H9 (cell line): ENCODE measurements around the gene PNLIP. TPM values are rescaled to one million over a fixed set of nuclear protein-coding genes. Genes with fewer than 3 reads are reported as not detected.

Experiments used
- DNase-seq: peaks from one replicate; pipeline ENCODE4 v3.0.0-alpha.2; 2017
- H2AFZ ChIP-seq: one replicate; pipeline ENCODE4 v1.6.1; 2013; ENCODE audit warnings: mild to moderate bottlenecking, low read length, control low read depth, moderate library complexity
- H2AK5ac ChIP-seq: 2 replicates; pipeline ENCODE4 v1.6.1; 2013; ENCODE audit warnings: low read length, control low read depth, mixed read lengths; ENCODE audit not compliant: insufficient read length
- H2BK120ac ChIP-seq: one replicate; pipeline ENCODE4 v1.6.1; 2013; ENCODE audit warnings: low read depth, mild to moderate bottlenecking, low read length, control low read depth, inconsistent platforms; ENCODE audit not compliant: poor library complexity, severe bottlenecking
- H2BK12ac ChIP-seq: 2 replicates; pipeline ENCODE4 v1.6.1; 2013; ENCODE audit warnings: low read length, control low read depth, mixed read lengths, low read depth; ENCODE audit not compliant: insufficient read length
- H2BK15ac ChIP-seq: 2 replicates; pipeline ENCODE4 v1.6.1; 2013; ENCODE audit warnings: low read depth, low read length, control low read depth
- H2BK20ac ChIP-seq: one replicate; pipeline ENCODE4 v1.6.1; 2013; ENCODE audit warnings: low read depth, mild to moderate bottlenecking, low read length, control low read depth, inconsistent platforms; ENCODE audit not compliant: poor library complexity, severe bottlenecking
- H2BK5ac ChIP-seq: 2 replicates; pipeline ENCODE4 v1.6.1; 2013; ENCODE audit warnings: low read length, control low read depth, mixed read lengths; ENCODE audit not compliant: insufficient read length
- H3K14ac ChIP-seq: 2 replicates; pipeline ENCODE4 v1.6.1; 2013; ENCODE audit warnings: low read length, control low read depth; ENCODE audit not compliant: insufficient read depth
- H3K18ac ChIP-seq: 2 replicates; pipeline ENCODE4 v1.6.1; 2013; ENCODE audit warnings: low read depth, mild to moderate bottlenecking, mixed read lengths, low read length, control low read depth; ENCODE audit not compliant: insufficient read length
- H3K23ac ChIP-seq: 2 replicates; pipeline ENCODE4 v1.6.1; 2013; ENCODE audit warnings: low read length, control low read depth, mixed read lengths, low read depth; ENCODE audit not compliant: insufficient read length
- H3K23me2 ChIP-seq: 2 replicates; pipeline ENCODE4 v1.6.1; 2013; ENCODE audit warnings: low read depth, mild to moderate bottlenecking, mixed read lengths, low read length, control low read depth; ENCODE audit not compliant: insufficient read length, poor library complexity, severe bottlenecking
- H3K27ac ChIP-seq: 2 replicates; pipeline ENCODE4 v1.5.1; 2013; ENCODE audit warnings: low read length, control low read depth, mixed read lengths, low read depth; ENCODE audit not compliant: insufficient read length
- H3K27me3 ChIP-seq: 2 replicates; pipeline ENCODE4 v1.6.1; 2013; ENCODE audit warnings: low read length, control low read depth, inconsistent platforms; ENCODE audit not compliant: insufficient read depth
- H3K4ac ChIP-seq: 2 replicates; pipeline ENCODE4 v1.6.1; 2013; ENCODE audit warnings: low read depth, mild to moderate bottlenecking, control low read depth, inconsistent platforms, low read length, moderate library complexity
- H3K4me1 ChIP-seq: 2 replicates; pipeline ENCODE4 v1.6.1; 2013; ENCODE audit warnings: low read length, control low read depth, inconsistent platforms; ENCODE audit not compliant: insufficient read depth
- H3K4me2 ChIP-seq: 2 replicates; pipeline ENCODE4 v1.6.1; 2013; ENCODE audit warnings: low read length, control low read depth, mixed read lengths; ENCODE audit not compliant: insufficient read length, insufficient read depth
- H3K56ac ChIP-seq: 2 replicates; pipeline ENCODE4 v1.6.1; 2013; ENCODE audit warnings: low read depth, mild to moderate bottlenecking, mixed read lengths, low read length, control low read depth; ENCODE audit not compliant: insufficient read length
- H3K79me1 ChIP-seq: 2 replicates; pipeline ENCODE4 v1.6.1; 2013; ENCODE audit warnings: low read depth, mild to moderate bottlenecking, moderate library complexity, low read length, control low read depth, inconsistent platforms; ENCODE audit not compliant: insufficient read depth, poor library complexity, severe bottlenecking
- H3K79me2 ChIP-seq: 2 replicates; pipeline ENCODE4 v1.6.1; 2013; ENCODE audit warnings: low read length, control low read depth, inconsistent platforms; ENCODE audit not compliant: insufficient read depth
- H3K9ac ChIP-seq: 2 replicates; pipeline ENCODE4 v1.6.1; 2013; ENCODE audit warnings: low read length, control low read depth, mixed read lengths; ENCODE audit not compliant: insufficient read length; ENCODE audit errors: extremely low read depth
- H3K9me3 ChIP-seq: one replicate; pipeline ENCODE4 v1.6.1; 2013; ENCODE audit warnings: low read depth, low read length, inconsistent platforms; ENCODE audit not compliant: control insufficient read depth
- H3T11ph ChIP-seq: one replicate; pipeline ENCODE4 v1.6.1; 2013; ENCODE audit warnings: mild to moderate bottlenecking, low read length, control low read depth, inconsistent platforms
- H4K20me1 ChIP-seq: one replicate; pipeline ENCODE4 v1.6.1; 2013; ENCODE audit not compliant: control insufficient read depth, insufficient read length, insufficient read depth
- H4K5ac ChIP-seq: 2 replicates; pipeline ENCODE4 v1.6.1; 2013; ENCODE audit warnings: low read depth, mild to moderate bottlenecking, mixed read lengths, low read length, control low read depth; ENCODE audit not compliant: insufficient read length
- H4K8ac ChIP-seq: replicated peaks from 2 replicates; pipeline ENCODE4 v1.6.1; 2013; ENCODE audit warnings: low read length, control low read depth, mixed read lengths, low read depth; ENCODE audit not compliant: insufficient read length
- H4K91ac ChIP-seq: 2 replicates; pipeline ENCODE4 v1.6.1; 2013; ENCODE audit warnings: low read depth, mild to moderate bottlenecking, moderate library complexity, mixed read lengths, low read length, control low read depth; ENCODE audit not compliant: insufficient read length
- H3K27ac Mint-ChIP-seq, 3 experiments: 2 replicates in 2 of 3; 3 replicates in 1 of 3; pipeline ENCODE4 v1.8.0; 2020 to 2021; ENCODE audit warnings: mixed read lengths in 3 of 3, mild to moderate bottlenecking in 1 of 3, moderate library complexity in 1 of 3
- H3K27me3 Mint-ChIP-seq: 2 replicates; pipeline ENCODE4 v1.8.0; 2021; ENCODE audit warnings: low read depth, mild to moderate bottlenecking, moderate library complexity, mixed read lengths
- H3K36me3 Mint-ChIP-seq, 3 experiments: 2 replicates in 2 of 3; 3 replicates in 1 of 3; pipeline ENCODE4 v1.8.0; 2020 to 2021; ENCODE audit warnings: low read depth in 3 of 3, mixed read lengths in 3 of 3; ENCODE audit not compliant: insufficient read depth in 1 of 3
- H3K4me1 Mint-ChIP-seq, 2 experiments: 2 replicates each; pipeline ENCODE4 v1.8.0; 2020; ENCODE audit warnings: mixed read lengths in 2 of 2
- H3K4me3 Mint-ChIP-seq, 2 experiments: 2 replicates in 1 of 2; 3 replicates in 1 of 2; pipeline ENCODE4 v1.8.0; 2020 to 2021; ENCODE audit warnings: mild to moderate bottlenecking in 2 of 2, mixed read lengths in 2 of 2, moderate library complexity in 1 of 2
- H3K9me3 Mint-ChIP-seq, 2 experiments: 2 replicates in 1 of 2; 3 replicates in 1 of 2; pipeline ENCODE4 v1.8.0; 2020; ENCODE audit warnings: mild to moderate bottlenecking in 2 of 2, mixed read lengths in 2 of 2, moderate library complexity in 1 of 2
- WGBS: extraction: QIAGEN DNeasy Blood & Tissue Kit; methylation state at CpG from one replicate; pipeline ENCODE4 v1.1.7; 2013; ENCODE audit warnings: missing lambda C conversion rate, low lambda C conversion rate, mixed read lengths; ENCODE audit not compliant: insufficient read length; ENCODE audit errors: extremely low coverage; 5-methylcytosine and 5-hydroxymethylcytosine counted together
- total RNA-seq: library from RNA; stranded (reverse); gene quantifications from 2 replicates; pipeline ENCODE4 v1.2.1, GENCODE V29; 2021
- TF ChIP-seq, protein P1 (sequence below): fragments of 200-600 bp; sonication (generic); conservative IDR thresholded peaks from 3 replicates; pipeline ENCODE4 v1.8.0; 2021; ENCODE audit warnings: antibody characterized with exemption, mild to moderate bottlenecking

The PNLIP gene
- total RNA-seq, 1 experiment from 2014 or later = not detected

DNA sequence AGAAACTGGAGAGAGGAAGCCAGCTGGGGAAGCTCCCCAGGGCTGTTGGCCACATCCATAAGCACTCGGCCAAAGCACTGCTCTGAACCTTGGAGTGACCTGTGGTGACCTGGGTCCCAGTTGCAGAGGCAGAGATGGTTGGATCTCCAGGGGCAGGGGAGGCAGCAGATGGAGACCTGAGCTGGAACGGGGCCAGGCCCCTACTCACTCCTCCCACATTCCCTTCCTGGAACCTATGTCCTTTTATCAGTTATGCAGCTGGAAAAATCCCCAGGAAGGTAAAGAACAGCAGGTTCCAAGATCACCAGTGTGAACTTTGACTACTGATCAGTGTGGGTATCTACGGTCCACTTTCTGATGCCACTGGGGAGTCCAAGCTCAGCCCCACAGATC, 65.4 kb downstream of the PNLIP start:
- no peak overlapping the region for H2AK5ac ChIP-seq
- H3K27me3 ChIP-seq = no peaks in the 10 kb centered on the region; the same call in 1 of the 2 replicates
- no peak overlapping the region for H2BK12ac ChIP-seq
- H3K4me2 ChIP-seq = no peak overlapping the region
- H2BK15ac ChIP-seq = no peak overlapping the region
- H2BK20ac ChIP-seq = no peak overlapping the region
- WGBS = no CpG with 5 or more reads among the region's 3 CpGs
- H3K27ac ChIP-seq = no peak overlapping the region
- no peak overlapping the region for H3K9ac ChIP-seq
- H4K5ac ChIP-seq = no peak overlapping the region
- Mint-ChIP-seq H3K4me3 (no peak overlapping the region), H3K9me3 (peaks cover 9 to 13% of the 10 kb centered on the region in 2 experiments; a peak in 3 of 5 replicates), H3K36me3 (peaks cover 0 to 4% (median 4%) of the 10 kb centered on the region in 3 experiments; a peak in 2 of 7 replicates), H3K27me3 (peaks cover 28% of the 10 kb centered on the region), H3K4me1 (peaks cover 7 to 11% of the 10 kb centered on the region in 2 experiments; a peak in 2 of 4 replicates), H3K27ac (no peak overlapping the region)
- no peak for DNase-seq
- no peaks in the 10 kb centered on the region for H3K23me2 ChIP-seq
- H3K23ac ChIP-seq = no peak overlapping the region
- no peak overlapping the region for H3K4ac ChIP-seq
- H3K14ac ChIP-seq = no peak overlapping the region
- H3K56ac ChIP-seq = no peak overlapping the region
- H2AFZ ChIP-seq = no peak overlapping the region
- H4K91ac ChIP-seq = no peak overlapping the region
- no peak overlapping the region for H2BK120ac ChIP-seq
- no peaks in the 10 kb centered on the region for H3K4me1 ChIP-seq
- TF ChIP-seq, protein P1, sequence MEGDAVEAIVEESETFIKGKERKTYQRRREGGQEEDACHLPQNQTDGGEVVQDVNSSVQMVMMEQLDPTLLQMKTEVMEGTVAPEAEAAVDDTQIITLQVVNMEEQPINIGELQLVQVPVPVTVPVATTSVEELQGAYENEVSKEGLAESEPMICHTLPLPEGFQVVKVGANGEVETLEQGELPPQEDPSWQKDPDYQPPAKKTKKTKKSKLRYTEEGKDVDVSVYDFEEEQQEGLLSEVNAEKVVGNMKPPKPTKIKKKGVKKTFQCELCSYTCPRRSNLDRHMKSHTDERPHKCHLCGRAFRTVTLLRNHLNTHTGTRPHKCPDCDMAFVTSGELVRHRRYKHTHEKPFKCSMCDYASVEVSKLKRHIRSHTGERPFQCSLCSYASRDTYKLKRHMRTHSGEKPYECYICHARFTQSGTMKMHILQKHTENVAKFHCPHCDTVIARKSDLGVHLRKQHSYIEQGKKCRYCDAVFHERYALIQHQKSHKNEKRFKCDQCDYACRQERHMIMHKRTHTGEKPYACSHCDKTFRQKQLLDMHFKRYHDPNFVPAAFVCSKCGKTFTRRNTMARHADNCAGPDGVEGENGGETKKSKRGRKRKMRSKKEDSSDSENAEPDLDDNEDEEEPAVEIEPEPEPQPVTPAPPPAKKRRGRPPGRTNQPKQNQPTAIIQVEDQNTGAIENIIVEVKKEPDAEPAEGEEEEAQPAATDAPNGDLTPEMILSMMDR = no peak
- H3K79me1 ChIP-seq = no peaks in the 10 kb centered on the region
- H2BK5ac ChIP-seq = no peak overlapping the region
- no peak overlapping the region for H3T11ph ChIP-seq
- no peaks in the 10 kb centered on the region for H3K9me3 ChIP-seq
- H4K8ac ChIP-seq = no peak overlapping the region
- no peaks in the 10 kb centered on the region for H4K20me1 ChIP-seq
- H3K18ac ChIP-seq = no peak overlapping the region
- no peaks in the 10 kb centered on the region for H3K79me2 ChIP-seq
